Right lobe of liver (tissue), 4 donors: ENCODE measurements around the gene TRIM24.

Experiments
- CTCF ChIP-seq, 4 donors: fragments of 200-600 bp in 3 of 4; fragments of 450-650 bp in 1 of 4; IDR thresholded peaks; one replicate each; pipeline versions ENCODE4 v1.5.1 to v1.8.0; 2016 to 2022; ENCODE audit warnings: antibody characterized with exemption in 4 of 4, mild to moderate bottlenecking in 2 of 4
- POLR2A ChIP-seq: fragments of 450-650 bp; IDR thresholded peaks from one replicate; pipeline ENCODE4 v1.6.1; 2017; ENCODE audit warnings: antibody characterized with exemption, mild to moderate bottlenecking
- donor health status: DM: no; HTN: no; CAD: no.
- donor health status: DM: no; HTN: no; CAD: no.
- donor health status: DM: no; HTN: yes; CAD: no.

GRCh38 chr7:138417764-138418163, 42.3 kb upstream of the TRIM24 start:
- no peak for TF ChIP-seq CTCF (IDR thresholded peaks at IDR 0.05)
- no peak for TF ChIP-seq POLR2A
